ENCODE measurements around the gene RAB20.

GRCh38 chr13:110524541-110525257 lies 36.8 kb downstream of the RAB20 start:
- TF ChIP-seq GATA3 (IDR thresholded peaks at IDR 0.05; ENCODE audit: low read depth, low read length): no peak
- TF ChIP-seq GATA2 (IDR thresholded peaks at IDR 0.05; ENCODE audit: low read depth, low read length): 0 out of 2 replicates have a peak, but pooled peaks have one; percentile 25

All from SH-SY5Y (cell line).